ENCODE measurements around the gene CDK13.

CDK13 gene

GRCh38 chr7:40008223-40008815 is 58.3 kb downstream of the CDK13 start:
- TF ChIP-seq CTCF (conservative IDR thresholded peaks at IDR 0.05; ENCODE audit: low read length) = no peak
- H3K4me3 ChIP-seq (ENCODE audit: low read length) = no peak overlapping the region
- peak; percentile 88 for DNase-seq (ENCODE audit: low read depth)

- TF ChIP-seq CTCF (conservative IDR thresholded peaks at IDR 0.05; ENCODE audit: low read length) = no peak
- DNase-seq (ENCODE audit: low read depth) = peak; percentile 18
- H3K4me3 ChIP-seq (ENCODE audit: low read length) = no peak overlapping the region
Measured at GRCh38 chr7:40009301-40009700, 59.2 kb downstream of the CDK13 start.

- DNase-seq (ENCODE audit: low read depth) = no peak
- H3K4me3 ChIP-seq (ENCODE audit: low read length) = no peak overlapping the region
- no peak for TF ChIP-seq CTCF (conservative IDR thresholded peaks at IDR 0.05; ENCODE audit: low read length)
Measured at GRCh38 chr7:40014376-40014775, 64.3 kb downstream of the CDK13 start.

- DNase-seq (ENCODE audit: low read depth) = peak; percentile 42
- TF ChIP-seq CTCF (conservative IDR thresholded peaks at IDR 0.05; ENCODE audit: low read length) = no peak
Measured at GRCh38 chr7:40015790-40016296, 65.8 kb downstream of the CDK13 start.

GRCh38 chr7:40019558-40019957 is 69.5 kb downstream of the CDK13 start:
- no peak overlapping the region for H3K4me3 ChIP-seq (ENCODE audit: low read length)
- no peak for TF ChIP-seq CTCF (conservative IDR thresholded peaks at IDR 0.05; ENCODE audit: low read length)
- no peak for DNase-seq (ENCODE audit: low read depth)

More at GRCh38 chr7:40015790-40016296, 65.8 kb downstream of the CDK13 start:
- H3K4me3 ChIP-seq (ENCODE audit: low read length) = no peak overlapping the region

- TF ChIP-seq CTCF (conservative IDR thresholded peaks at IDR 0.05; ENCODE audit: low read length) = no peak
- no peak for DNase-seq (ENCODE audit: low read depth)
- H3K4me3 ChIP-seq (ENCODE audit: low read length) = no peak overlapping the region
Measured at GRCh38 chr7:40024048-40024447, 74.0 kb downstream of the CDK13 start.

GRCh38 chr7:40024841-40025240 is 74.8 kb downstream of the CDK13 start:
- no peak for DNase-seq (ENCODE audit: low read depth)
- no peak for TF ChIP-seq CTCF (conservative IDR thresholded peaks at IDR 0.05; ENCODE audit: low read length)

More at GRCh38 chr7:40024841-40025240, 74.8 kb downstream of the CDK13 start:
- H3K4me3 ChIP-seq (ENCODE audit: low read length) = no peak overlapping the region
